Lower lobe of right lung (tissue), 2 donors: Measurements from ENCODE around the gene HSH2D. TPM values are rescaled to one million over a fixed set of nuclear protein-coding genes. Genes with fewer than 3 reads are reported as not detected.

Experiments used
- ATAC-seq, 2 donors: fragments of 200-7000 bp; cut with Tn5 transposase; one replicate each; pipeline ENCODE4 v1.9.1; 2020 to 2022; ENCODE audit warnings: mild to moderate bottlenecking in 2 of 2, moderate library complexity in 2 of 2
- DNase-seq: peaks from one replicate; pipeline ENCODE4 v3.0.0-alpha.2; 2020
- H3K27ac ChIP-seq: fragments of 200-600 bp; one replicate; pipeline ENCODE4 v1.8.0; 2022
- H3K27me3 ChIP-seq: fragments of 200-600 bp; one replicate; pipeline ENCODE4 v1.8.0; 2022; ENCODE audit warnings: low read depth
- H3K36me3 ChIP-seq: fragments of 200-600 bp; one replicate; pipeline ENCODE4 v1.8.0; 2022; ENCODE audit warnings: mild to moderate bottlenecking
- H3K4me1 ChIP-seq: fragments of 200-600 bp; one replicate; pipeline ENCODE4 v1.8.0; 2022
- H3K4me3 ChIP-seq: fragments of 200-600 bp; one replicate; pipeline ENCODE4 v1.8.0; 2022; ENCODE audit warnings: mild to moderate bottlenecking
- H3K9me3 ChIP-seq: fragments of 200-600 bp; one replicate; pipeline ENCODE4 v1.8.0; 2022
- intact Hi-C: fragments of 100-400 bp; cut with DNase I; formaldehyde crosslinking; loops from one replicate; pipeline ENCODE4 v1.11.0; 2022
- total RNA-seq: library from RNA; stranded (reverse); fragmentation: NEBNext Ultra II Directional; extraction: Animal tissue kit (Norgen Biotek cat#: 25700); gene quantifications from one replicate; pipeline ENCODE4 v1.2.1, GENCODE V29; 2021
- TF ChIP-seq, protein P1 (sequence below): fragments of 200-600 bp; IDR thresholded peaks from one replicate; pipeline ENCODE4 v1.8.0; 2022; ENCODE audit warnings: antibody characterized with exemption, mild to moderate bottlenecking
- donor health status: DM: no; HTN: yes; CAD: no; lungs with severe emphysema.

Gene HSH2D
- total RNA-seq, 1 donor from 2014 or later: 8.2 TPM

DNA sequence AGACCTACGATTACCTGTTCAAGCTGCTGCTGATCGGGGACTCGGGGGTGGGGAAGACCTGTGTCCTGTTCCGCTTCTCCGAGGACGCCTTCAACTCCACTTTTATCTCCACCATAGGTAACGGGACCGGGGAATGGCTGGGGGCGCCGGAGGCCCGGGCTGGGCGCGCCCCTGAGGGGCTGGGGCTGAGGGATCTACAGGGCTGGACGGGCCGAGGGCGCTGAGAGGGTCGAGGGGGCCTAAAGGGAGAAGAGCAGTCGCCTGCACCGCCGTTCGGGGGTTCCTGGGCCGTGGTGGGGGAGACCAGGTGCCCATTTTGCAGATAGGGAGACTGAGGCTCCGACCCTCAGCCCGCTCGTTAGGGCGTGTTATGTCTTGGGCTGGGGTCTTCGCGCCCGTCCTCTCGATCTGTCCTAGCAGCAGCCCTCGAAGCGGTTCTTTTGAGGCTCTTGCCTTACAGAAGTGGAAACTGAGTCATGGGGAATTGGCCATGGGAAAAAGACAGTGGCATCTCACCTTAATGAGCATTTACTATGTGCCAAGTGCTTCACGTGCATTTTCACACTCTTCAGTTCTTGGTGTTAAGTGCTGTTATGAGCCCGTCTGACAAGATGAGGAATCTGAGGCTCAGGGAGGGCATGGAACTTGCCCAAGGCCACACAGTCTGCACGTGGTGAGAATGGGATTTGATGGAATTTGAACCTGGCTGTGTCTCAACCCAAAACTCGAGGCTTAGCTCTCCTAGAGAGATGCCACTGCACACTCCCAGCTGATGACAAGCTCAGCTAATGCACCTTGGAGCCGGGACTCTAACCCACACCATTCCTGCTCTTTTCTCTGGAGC lies 31.4 kb upstream of the HSH2D start:
- intact Hi-C loops: no loop called here
- Histone ChIP-seq H3K27ac (peak overlapping the region; percentile 92), H3K4me1 (peaks cover 54% of the 10 kb centered on the region), H3K9me3 (no peaks in the 10 kb centered on the region), H3K36me3 (peaks cover 19% of the 10 kb centered on the region), H3K27me3 (no peaks in the 10 kb centered on the region), H3K4me3 (peak overlapping the region; percentile 91)
- ATAC-seq (peak; percentile 2 to 11), DNase-seq (no peak)
- TF ChIP-seq, protein P1, sequence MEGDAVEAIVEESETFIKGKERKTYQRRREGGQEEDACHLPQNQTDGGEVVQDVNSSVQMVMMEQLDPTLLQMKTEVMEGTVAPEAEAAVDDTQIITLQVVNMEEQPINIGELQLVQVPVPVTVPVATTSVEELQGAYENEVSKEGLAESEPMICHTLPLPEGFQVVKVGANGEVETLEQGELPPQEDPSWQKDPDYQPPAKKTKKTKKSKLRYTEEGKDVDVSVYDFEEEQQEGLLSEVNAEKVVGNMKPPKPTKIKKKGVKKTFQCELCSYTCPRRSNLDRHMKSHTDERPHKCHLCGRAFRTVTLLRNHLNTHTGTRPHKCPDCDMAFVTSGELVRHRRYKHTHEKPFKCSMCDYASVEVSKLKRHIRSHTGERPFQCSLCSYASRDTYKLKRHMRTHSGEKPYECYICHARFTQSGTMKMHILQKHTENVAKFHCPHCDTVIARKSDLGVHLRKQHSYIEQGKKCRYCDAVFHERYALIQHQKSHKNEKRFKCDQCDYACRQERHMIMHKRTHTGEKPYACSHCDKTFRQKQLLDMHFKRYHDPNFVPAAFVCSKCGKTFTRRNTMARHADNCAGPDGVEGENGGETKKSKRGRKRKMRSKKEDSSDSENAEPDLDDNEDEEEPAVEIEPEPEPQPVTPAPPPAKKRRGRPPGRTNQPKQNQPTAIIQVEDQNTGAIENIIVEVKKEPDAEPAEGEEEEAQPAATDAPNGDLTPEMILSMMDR: no peak

DNA sequence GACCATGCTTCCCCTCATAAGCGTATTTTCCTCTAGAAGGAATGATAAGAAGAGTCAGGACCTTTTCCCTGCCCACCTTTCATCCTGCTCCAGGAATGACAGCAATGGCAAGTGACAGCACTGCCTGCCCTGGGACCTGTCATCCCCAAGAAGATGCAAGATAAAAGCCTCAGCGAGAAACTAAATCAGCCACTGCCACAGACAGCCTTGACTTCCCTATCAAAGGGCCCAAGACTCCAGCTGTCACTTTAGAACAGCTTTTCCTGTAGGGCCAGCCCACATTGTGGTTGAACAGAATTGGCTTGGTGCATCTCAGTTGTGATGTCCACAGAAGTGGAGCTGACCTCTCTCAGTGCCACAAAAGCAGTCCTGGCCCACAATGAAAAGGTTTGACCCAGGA lies 30.7 kb upstream of the HSH2D start:
- DNase-seq (no peak), ATAC-seq (no peak)
- Histone ChIP-seq H3K4me1 (peaks cover 60% of the 10 kb centered on the region), H3K27ac (peak overlapping the region; percentile 92), H3K4me3 (peak overlapping the region; percentile 91), H3K36me3 (peaks cover 22% of the 10 kb centered on the region), H3K27me3 (no peaks in the 10 kb centered on the region), H3K9me3 (no peaks in the 10 kb centered on the region)
- TF ChIP-seq, protein P1: no peak
- intact Hi-C loops: no loop called here

GRCh38 chr19:16113727-16114126 lies 29.8 kb upstream of the HSH2D start:
- no peak overlapping the region for H3K27ac ChIP-seq
- no peak for DNase-seq
- TF ChIP-seq, protein P1: no peak
- H3K9me3 ChIP-seq: no peaks in the 10 kb centered on the region
- peaks cover 32% of the 10 kb centered on the region for H3K36me3 ChIP-seq
- ATAC-seq: no peak
- intact Hi-C loops: no loop called here
- no peaks in the 10 kb centered on the region for H3K27me3 ChIP-seq
- H3K4me1 ChIP-seq: peaks cover 70% of the 10 kb centered on the region
- H3K4me3 ChIP-seq: no peak overlapping the region

DNA sequence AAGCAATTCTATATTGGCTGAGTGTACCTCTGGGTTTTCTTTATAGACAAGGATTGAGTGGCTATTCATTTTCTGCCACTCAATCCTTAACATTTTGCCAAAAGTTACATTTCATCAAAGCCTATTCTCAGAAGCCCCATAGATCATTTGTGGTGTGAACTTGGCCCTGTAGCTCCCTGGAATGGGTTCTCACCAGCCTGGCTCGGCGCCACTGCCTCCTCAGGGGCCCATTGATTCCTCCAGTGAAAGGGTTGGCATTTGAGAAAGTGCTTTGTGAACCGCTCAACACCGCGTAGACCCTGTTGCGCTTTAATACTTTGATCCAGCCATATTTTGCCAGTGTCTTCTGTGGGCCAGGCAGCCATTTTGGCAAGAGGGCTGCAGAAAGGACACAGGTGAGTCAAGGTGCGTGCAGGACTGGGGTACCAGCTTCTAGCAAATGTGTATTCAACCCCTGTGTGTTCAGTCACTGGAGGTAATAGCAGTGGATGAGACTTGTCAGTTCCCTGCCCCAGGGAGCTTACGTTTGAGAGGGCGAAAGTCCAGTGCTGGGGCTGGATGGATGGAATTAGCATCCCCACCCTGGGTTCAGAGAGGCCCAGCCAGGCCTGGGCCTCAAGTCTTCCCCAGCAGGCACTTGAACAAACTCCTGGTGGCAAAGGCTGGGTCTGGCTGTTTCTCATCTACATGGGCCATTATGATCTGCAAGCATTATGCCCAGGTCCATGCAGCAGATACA lies 28.0 kb upstream of the HSH2D start:
- H3K9me3 ChIP-seq: no peaks in the 10 kb centered on the region
- H3K36me3 ChIP-seq: peaks cover 49% of the 10 kb centered on the region
- H3K27me3 ChIP-seq: no peaks in the 10 kb centered on the region
- TF ChIP-seq, protein P1: no peak
- intact Hi-C loops: no loop called here
- no peak overlapping the region for H3K4me3 ChIP-seq
- H3K4me1 ChIP-seq: peaks cover 81% of the 10 kb centered on the region
- ATAC-seq (no peak), DNase-seq (no peak)
- no peak overlapping the region for H3K27ac ChIP-seq

- no peak overlapping the region for H3K27ac ChIP-seq
- ATAC-seq (no peak), DNase-seq (no peak)
- H3K4me3 ChIP-seq: no peak overlapping the region
- TF ChIP-seq, protein P1: no peak
- intact Hi-C loops: no loop called here
- peaks cover 75% of the 10 kb centered on the region for H3K4me1 ChIP-seq
- no peaks in the 10 kb centered on the region for H3K9me3 ChIP-seq
- H3K27me3 ChIP-seq: no peaks in the 10 kb centered on the region
- H3K36me3 ChIP-seq: peaks cover 55% of the 10 kb centered on the region
These were observed 27.4 kb upstream of the HSH2D start for GRCh38 chr19:16116067-16116466.
